ENCODE measurements around the gene ANK2.

DNA sequence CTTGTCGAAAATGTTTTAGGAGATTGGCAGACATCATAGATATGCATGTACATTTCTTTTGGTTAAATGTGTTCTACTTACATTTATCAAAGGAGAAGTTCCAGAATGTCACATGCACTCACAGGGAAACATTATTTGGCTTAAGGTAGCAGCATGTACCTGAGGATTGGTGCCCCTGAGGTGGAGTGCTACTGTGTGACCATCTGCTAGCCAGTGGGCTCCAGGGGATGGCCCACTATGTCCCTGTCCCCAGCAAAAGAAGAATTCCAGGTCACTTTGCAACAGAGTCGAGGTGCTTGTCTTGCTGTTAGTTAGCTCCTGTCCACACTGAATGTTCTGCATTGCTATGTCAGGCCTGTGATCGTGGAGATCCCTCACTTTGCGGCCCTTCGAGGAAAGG, 283.2 kb downstream of the ANK2 start:
- TF ChIP-seq, protein P1, sequence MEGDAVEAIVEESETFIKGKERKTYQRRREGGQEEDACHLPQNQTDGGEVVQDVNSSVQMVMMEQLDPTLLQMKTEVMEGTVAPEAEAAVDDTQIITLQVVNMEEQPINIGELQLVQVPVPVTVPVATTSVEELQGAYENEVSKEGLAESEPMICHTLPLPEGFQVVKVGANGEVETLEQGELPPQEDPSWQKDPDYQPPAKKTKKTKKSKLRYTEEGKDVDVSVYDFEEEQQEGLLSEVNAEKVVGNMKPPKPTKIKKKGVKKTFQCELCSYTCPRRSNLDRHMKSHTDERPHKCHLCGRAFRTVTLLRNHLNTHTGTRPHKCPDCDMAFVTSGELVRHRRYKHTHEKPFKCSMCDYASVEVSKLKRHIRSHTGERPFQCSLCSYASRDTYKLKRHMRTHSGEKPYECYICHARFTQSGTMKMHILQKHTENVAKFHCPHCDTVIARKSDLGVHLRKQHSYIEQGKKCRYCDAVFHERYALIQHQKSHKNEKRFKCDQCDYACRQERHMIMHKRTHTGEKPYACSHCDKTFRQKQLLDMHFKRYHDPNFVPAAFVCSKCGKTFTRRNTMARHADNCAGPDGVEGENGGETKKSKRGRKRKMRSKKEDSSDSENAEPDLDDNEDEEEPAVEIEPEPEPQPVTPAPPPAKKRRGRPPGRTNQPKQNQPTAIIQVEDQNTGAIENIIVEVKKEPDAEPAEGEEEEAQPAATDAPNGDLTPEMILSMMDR (IDR thresholded peaks at IDR 0.05), result no peak
- TF ChIP-seq POLR2A (IDR thresholded peaks at IDR 0.05) (no peak), POLR2AphosphoS5 (IDR thresholded peaks at IDR 0.05) (no peak)

All from upper lobe of left lung (tissue), 4 donors.